Activated T-cell treated with anti-CD3 and anti-CD28 coated beads, Interleukin-2, amount 50 U/mL, for 1 hour (primary cell): ENCODE data around the gene CDK5.

Experiments used
- DNase-seq: peaks from one replicate; pipeline ENCODE4 v3.0.0-alpha.2; 2020

CDK5 gene

GRCh38 chr7:151085691-151086620, 28.3 kb upstream of the CDK5 start, which contains the start of gene AGAP3:
AGAP3 (plus strand) TSS chr7:151086475; CDS start chr7:151086742, 267 bp downstream.
- peak; percentile 67 for DNase-seq

GRCh38 chr7:151085329-151085690, 27.6 kb upstream of the CDK5 start:
- DNase-seq: no peak

- no peak for DNase-seq
Measured at GRCh38 chr7:151083824-151084160, 26.1 kb upstream of the CDK5 start.

GRCh38 chr7:151083071-151083823, 25.6 kb upstream of the CDK5 start, which contains the start of gene TMUB1:
TMUB1 (minus strand) TSS chr7:151083493; CDS start chr7:151082563, 930 bp downstream.
- peak; percentile 94 for DNase-seq

GRCh38 chr7:151082141-151083070, 24.7 kb upstream of the CDK5 start:
- no peak for DNase-seq

- DNase-seq: no peak
Measured at GRCh38 chr7:151081170-151082101, 23.7 kb upstream of the CDK5 start.

GRCh38 chr7:151080522-151081169, 22.9 kb upstream of the CDK5 start, which contains the start of gene FASTK:
FASTK (minus strand) TSS chr7:151080809; CDS start chr7:151080766, 43 bp downstream.
- peak; percentile 84 for DNase-seq

- no peak for DNase-seq
Measured at GRCh38 chr7:151080067-151080521, 22.4 kb upstream of the CDK5 start.

GRCh38 chr7:151079199-151079910, 21.7 kb upstream of the CDK5 start:
- DNase-seq: no peak

- DNase-seq: no peak
Measured at GRCh38 chr7:151078233-151079040, 20.7 kb upstream of the CDK5 start.

GRCh38 chr7:151077705-151078232, 20.1 kb upstream of the CDK5 start:
- no peak for DNase-seq

GRCh38 chr7:151076863-151077704, 19.4 kb upstream of the CDK5 start:
- no peak for DNase-seq

GRCh38 chr7:151075978-151076426, 18.3 kb upstream of the CDK5 start:
- DNase-seq: no peak

GRCh38 chr7:151075662-151075971, 17.9 kb upstream of the CDK5 start:
- DNase-seq: no peak

GRCh38 chr7:151074817-151075661, 17.3 kb upstream of the CDK5 start:
- no peak for DNase-seq

- no peak for DNase-seq
Measured at GRCh38 chr7:151073990-151074389, 16.3 kb upstream of the CDK5 start.
